NCI-H187 (cell line): Measurements from ENCODE around the gene KLHL15.
A peak's percentile ranks its signal among the peaks of the same experiment; 100 is the strongest.
"Not testable (repeated sequence)": the region's sequence is repeated elsewhere in the genome, so short reads cannot be mapped to it uniquely, and the experiment has no call there.

ENCODE experiments used
- DNase-seq, 2 experiments: peaks; one replicate each; lab custom pipeline; 2025; lab: John Stamatoyannopoulos, UW

Gene KLHL15, protein sequence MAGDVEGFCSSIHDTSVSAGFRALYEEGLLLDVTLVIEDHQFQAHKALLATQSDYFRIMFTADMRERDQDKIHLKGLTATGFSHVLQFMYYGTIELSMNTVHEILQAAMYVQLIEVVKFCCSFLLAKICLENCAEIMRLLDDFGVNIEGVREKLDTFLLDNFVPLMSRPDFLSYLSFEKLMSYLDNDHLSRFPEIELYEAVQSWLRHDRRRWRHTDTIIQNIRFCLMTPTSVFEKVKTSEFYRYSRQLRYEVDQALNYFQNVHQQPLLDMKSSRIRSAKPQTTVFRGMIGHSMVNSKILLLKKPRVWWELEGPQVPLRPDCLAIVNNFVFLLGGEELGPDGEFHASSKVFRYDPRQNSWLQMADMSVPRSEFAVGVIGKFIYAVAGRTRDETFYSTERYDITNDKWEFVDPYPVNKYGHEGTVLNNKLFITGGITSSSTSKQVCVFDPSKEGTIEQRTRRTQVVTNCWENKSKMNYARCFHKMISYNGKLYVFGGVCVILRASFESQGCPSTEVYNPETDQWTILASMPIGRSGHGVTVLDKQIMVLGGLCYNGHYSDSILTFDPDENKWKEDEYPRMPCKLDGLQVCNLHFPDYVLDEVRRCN

GRCh38 chrX:24027086-24027485, at the start of gene KLHL15:
Gene KLHL15, minus strand, starts transcription at chrX:24027186. Its CDS starts 20,493 bp downstream, at chrX:24006693.
- DNase-seq, result no peak

GRCh38 chrX:24069877-24070276, 42.9 kb upstream of the KLHL15 start:
- no peak for DNase-seq

- DNase-seq, result no peak
Observed at GRCh38 chrX:24063488-24063887, 36.5 kb upstream of the KLHL15 start.

- no peak for DNase-seq
Observed at GRCh38 chrX:24055043-24055356, 28.0 kb upstream of the KLHL15 start.

GRCh38 chrX:24054182-24055042, 27.4 kb upstream of the KLHL15 start, which contains the start of gene EIF2S3:
Gene EIF2S3, plus strand, starts transcription at chrX:24054956. Its CDS starts 13 bp downstream, at chrX:24054969.
- peak; percentile 77 for DNase-seq

- not testable (repeated sequence) for DNase-seq
Observed at GRCh38 chrX:24050522-24051318, 23.7 kb upstream of the KLHL15 start.

DNA sequence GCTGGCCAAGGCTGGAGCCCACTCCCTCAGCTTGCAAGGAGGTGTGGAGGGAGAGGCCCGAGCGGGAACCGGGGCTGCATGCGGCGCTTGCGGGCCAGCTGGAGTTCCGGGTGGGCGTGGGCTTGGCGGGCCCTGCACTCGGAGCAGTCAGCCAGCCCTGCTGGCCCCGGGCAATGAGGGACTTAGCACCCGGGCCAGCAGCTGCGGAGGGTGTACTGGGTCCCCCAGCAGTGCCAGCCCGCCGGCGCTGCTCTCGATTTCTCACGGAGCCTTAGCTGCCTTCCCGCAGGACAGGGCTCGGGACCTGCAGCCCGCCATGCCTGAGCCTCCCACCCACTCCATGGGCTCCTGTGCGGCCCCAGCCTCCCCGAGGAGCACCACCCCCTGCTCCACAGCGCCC, 22.7 kb upstream of the KLHL15 start:
- not testable (repeated sequence) for DNase-seq

DNA sequence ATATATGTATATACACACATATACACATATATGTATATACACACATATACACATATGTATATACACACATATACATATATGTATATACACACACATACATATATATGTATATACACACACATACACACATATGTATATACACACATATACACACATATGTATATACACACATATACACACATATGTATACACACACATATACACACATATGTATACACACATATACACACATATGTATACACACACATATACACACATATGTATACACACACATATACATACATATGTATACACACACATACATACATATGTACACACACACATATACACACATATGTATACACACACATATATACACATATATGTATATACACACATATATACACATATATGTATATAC, 19.1 kb upstream of the KLHL15 start:
- not testable (repeated sequence) for DNase-seq

DNA sequence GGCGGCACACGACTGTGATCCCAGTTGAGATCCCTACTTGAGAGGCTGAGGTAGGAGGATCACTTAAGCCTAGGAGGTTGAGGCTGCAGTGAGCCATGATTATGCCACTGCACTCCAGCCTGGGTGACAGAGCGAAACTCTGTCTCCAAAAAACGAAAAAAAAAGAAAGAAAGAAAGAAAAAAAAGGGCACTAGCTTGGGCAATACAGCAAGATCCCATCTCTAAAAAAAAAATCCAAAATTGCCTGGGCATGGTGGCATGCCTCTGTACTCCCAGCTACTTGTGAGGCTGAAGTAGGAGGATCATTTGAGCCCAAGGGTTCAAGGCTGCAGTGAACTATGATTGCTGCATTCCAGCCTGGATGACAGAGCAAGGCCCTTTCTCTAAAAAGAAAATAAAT, 10.7 kb upstream of the KLHL15 start:
- DNase-seq, result no peak

DNA sequence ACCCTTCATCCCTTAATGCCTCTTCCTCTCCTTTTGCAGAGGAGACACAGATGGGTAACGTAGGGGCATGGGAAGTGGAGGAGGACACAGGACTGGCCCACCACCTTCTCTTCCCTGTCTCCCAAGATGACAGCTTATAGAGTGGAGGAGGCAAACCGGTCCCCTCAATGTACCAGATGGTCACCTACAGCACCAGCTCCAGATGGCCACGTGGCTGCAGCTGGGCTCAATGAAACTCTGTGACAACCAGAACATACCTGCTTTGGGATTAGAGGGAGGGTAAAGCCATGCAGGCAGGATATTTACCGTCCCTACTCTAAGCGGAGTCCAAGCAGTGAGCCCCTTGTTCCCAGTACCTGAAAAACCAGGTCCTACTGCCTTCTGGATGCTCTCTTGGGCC, 7.5 kb upstream of the KLHL15 start:
- DNase-seq, result no peak

GRCh38 chrX:24030597-24030996, 3.6 kb upstream of the KLHL15 start:
- no peak for DNase-seq

GRCh38 chrX:24027985-24028384, 999 bp upstream of the KLHL15 start:
- DNase-seq, result no peak

DNA sequence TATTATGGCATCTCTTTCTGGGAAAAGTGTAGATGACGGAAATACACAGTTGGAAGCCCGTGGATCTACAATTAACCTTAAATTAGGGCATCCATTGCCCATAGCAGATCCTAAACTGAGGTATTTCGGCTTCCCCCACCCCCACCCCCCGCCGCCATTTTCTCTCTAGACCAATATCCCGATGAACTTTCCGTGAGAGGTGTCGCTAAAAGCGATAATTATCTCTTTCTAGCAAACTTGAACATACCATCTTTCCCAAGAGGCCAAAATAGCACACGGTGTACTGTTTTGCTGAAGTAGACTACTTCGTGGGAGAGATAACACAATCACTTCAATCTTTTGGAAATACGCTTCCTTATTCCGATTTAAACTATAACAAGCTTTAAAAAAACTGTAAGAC, 554 bp downstream of the KLHL15 start:
- DNase-seq, result no peak

DNA sequence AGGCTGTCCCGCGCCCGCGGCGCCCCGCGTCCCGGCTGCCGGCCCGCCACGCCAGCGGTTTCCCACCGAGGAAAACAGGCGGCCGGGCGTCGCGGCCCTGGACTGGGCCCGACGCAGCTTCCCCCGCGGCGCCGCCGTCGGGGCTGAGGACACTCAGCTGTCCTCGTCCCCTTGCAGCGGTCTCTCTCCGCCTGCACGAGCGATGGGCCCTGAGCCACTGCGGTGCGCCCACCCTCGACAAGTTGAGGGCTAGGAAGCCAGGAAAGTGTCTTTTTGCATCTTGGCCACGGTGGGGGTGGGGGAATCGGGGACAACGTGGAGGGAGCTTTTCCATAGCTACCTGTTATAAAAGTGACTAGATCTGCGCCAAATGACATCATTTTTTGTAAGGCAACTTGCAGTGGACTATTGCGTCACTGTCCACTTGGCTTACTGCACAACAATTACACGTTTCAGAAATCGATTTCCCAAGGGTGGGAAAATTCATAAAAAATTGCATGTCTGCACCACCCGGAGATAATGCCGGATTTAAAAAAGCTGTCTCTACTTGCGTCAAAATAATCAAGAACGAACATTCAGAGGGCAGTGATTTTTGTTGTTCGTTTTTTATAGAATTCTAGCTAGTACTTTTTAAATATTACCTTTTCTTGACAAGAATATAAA, 1.1 kb downstream of the KLHL15 start:
- no peak for DNase-seq

GRCh38 chrX:24024819-24025740, 1.9 kb downstream of the KLHL15 start:
- peak; percentile 53 to 84 for DNase-seq

DNA sequence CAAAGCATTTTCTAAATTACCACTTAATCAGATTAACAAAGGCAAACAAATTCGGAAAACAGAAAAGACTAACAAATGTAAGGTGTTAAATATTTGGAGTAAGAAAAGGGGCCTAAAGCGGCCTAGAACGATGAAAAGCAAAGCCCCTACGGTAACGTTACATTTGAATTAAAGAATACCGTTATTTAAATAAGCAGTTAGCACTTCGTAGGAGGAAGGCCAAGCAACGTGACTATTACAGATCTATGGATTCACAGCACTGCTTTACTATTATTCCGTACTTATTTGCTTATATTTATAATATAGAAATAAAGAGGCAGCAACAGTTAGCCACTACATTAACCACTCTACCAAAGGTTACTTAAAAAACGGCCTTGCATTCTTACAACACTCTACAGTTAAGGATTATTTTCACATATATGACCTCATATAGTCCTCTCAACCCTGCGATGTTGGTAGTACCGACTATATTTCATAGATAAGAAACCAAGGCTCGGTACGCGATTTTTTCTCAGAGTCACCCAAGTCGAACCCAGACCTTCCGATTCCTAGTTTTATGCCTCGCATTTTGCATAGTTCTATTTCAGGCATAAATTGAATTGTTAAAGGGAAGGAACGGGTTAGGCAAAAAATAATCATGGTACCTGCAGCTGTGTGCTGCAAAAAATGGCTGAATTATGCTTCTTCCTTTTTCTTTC, 2.9 kb downstream of the KLHL15 start:
- no peak for DNase-seq

GRCh38 chrX:24023544-24023943, 3.4 kb downstream of the KLHL15 start:
- no peak for DNase-seq

DNA sequence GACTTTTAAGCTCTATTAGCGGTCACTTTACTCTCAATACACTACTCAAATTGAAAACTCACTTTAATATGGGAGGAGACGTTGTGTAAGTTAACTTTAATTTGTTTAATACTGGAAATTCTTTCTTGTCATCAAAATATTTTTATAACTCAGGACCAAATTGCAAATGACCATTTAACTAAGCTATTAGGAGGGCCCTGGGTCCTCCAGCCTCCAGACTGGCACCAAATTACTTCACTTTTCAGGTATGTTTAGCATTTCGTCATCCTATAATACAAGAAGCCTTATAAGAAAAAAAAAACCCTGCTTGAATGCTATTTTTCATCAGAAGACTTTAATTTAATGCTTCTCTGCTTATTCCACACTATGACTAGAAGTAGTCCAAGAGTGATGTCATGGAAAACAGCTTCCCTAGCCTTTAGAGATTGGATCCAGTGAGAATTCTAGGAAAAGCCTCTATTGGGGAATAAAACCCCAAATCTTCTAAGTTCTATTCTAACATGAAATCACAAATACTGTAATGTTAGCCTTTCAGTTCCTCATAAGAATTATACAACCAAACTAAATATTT, 6.6 kb downstream of the KLHL15 start:
- no peak for DNase-seq

- DNase-seq, result no peak
Observed at GRCh38 chrX:24019448-24019847, 7.5 kb downstream of the KLHL15 start.
